Activated T-cell treated with anti-CD3 and anti-CD28 coated beads for 24 hours (primary cell): Measurements from ENCODE around the gene FARP1.
"Not testable (repeated sequence)": the region's sequence is repeated elsewhere in the genome, so short reads cannot be mapped to it uniquely, and the experiment has no call there.

ENCODE experiments used
- DNase-seq: peaks from one replicate; pipeline ENCODE4 v3.0.0-alpha.2; 2020; ENCODE audit warnings: low read depth

The FARP1 gene

GRCh38 chr13:98225036-98225940, 82.4 kb downstream of the FARP1 start:
- DNase-seq, result no peak

- DNase-seq, result no peak
These were observed 83.6 kb downstream of the FARP1 start for GRCh38 chr13:98226496-98226895.

GRCh38 chr13:98228661-98229341, 85.9 kb downstream of the FARP1 start:
- DNase-seq, result no peak

GRCh38 chr13:98230762-98231161, 87.9 kb downstream of the FARP1 start:
- DNase-seq, result not testable (repeated sequence)

GRCh38 chr13:98232456-98232855, 89.6 kb downstream of the FARP1 start:
- DNase-seq, result no peak

- no peak for DNase-seq
These were observed 90.2 kb downstream of the FARP1 start for GRCh38 chr13:98233127-98233526.

GRCh38 chr13:98234348-98234747, 91.5 kb downstream of the FARP1 start:
- no peak for DNase-seq

- no peak for DNase-seq
These were observed 93.3 kb downstream of the FARP1 start for GRCh38 chr13:98236197-98236596.

- no peak for DNase-seq
These were observed 94.4 kb downstream of the FARP1 start for GRCh38 chr13:98237331-98237730.

GRCh38 chr13:98239162-98240076, 96.5 kb downstream of the FARP1 start:
- no peak for DNase-seq

GRCh38 chr13:98240135-98240534, 97.2 kb downstream of the FARP1 start:
- no peak for DNase-seq

GRCh38 chr13:98240974-98241373, 98.1 kb downstream of the FARP1 start:
- no peak for DNase-seq

GRCh38 chr13:98241976-98242375, 99.1 kb downstream of the FARP1 start:
- no peak for DNase-seq

GRCh38 chr13:98242403-98242802, 99.5 kb downstream of the FARP1 start:
- DNase-seq, result no peak

GRCh38 chr13:98243929-98244272, 101.0 kb downstream of the FARP1 start:
- DNase-seq, result no peak

GRCh38 chr13:98246538-98247172, 103.8 kb downstream of the FARP1 start:
- DNase-seq, result no peak

- DNase-seq, result no peak
These were observed 108.8 kb downstream of the FARP1 start for GRCh38 chr13:98251708-98252107.

- no peak for DNase-seq
These were observed 110.1 kb downstream of the FARP1 start for GRCh38 chr13:98252931-98253470.

GRCh38 chr13:98253526-98253925, 110.6 kb downstream of the FARP1 start:
- DNase-seq, result no peak

- no peak for DNase-seq
These were observed 111.6 kb downstream of the FARP1 start for GRCh38 chr13:98254513-98254912.

- DNase-seq, result no peak
These were observed 115.3 kb downstream of the FARP1 start for GRCh38 chr13:98258226-98258625.
